SU-DHL-6 (cell line): ENCODE measurements around the gene RUBCN.
"Not testable (repeated sequence)": the region's sequence is repeated elsewhere in the genome, so short reads cannot be mapped to it uniquely, and the experiment has no call there.

Source experiments
- H2AFZ ChIP-seq: fragments of 200-600 bp; sonication (generic); 2 replicates; pipeline ENCODE4 v1.6.1; 2014; ENCODE audit warnings: low read depth, mild to moderate bottlenecking, moderate library complexity, mixed read lengths, antibody characterized with exemption, low read length; ENCODE audit not compliant: severe bottlenecking
- H3F3A ChIP-seq: fragments of 200-600 bp; shearing (Covaris generic); 2 replicates; pipeline ENCODE4 v1.6.0; 2016; ENCODE audit warnings: antibody characterized with exemption, mild to moderate bottlenecking; ENCODE audit not compliant: insufficient read depth
- H3K27ac ChIP-seq: fragments of 200-600 bp; sonication (generic); 2 replicates; pipeline ENCODE4 v1.5.1; 2016; ENCODE audit warnings: low read depth, mild to moderate bottlenecking, low read length, moderate library complexity, mixed read lengths
- H3K27me3 ChIP-seq: fragments of 200-600 bp; sonication (generic), shearing (Covaris generic); 2 replicates; pipeline ENCODE4 v1.6.0; 2014; ENCODE audit warnings: mild to moderate bottlenecking, low read length
- H3K36me3 ChIP-seq: fragments of 200-600 bp; sonication (generic); 2 replicates; pipeline ENCODE4 v1.6.1; 2014; ENCODE audit warnings: mild to moderate bottlenecking, low read length, mixed read lengths
- H3K4me2 ChIP-seq: fragments of 300-600, 200-600 bp; shearing (Covaris generic), sonication (generic); 2 replicates; pipeline ENCODE4 v1.6.0; 2014; ENCODE audit warnings: low read length, low read depth, mild to moderate bottlenecking; ENCODE audit not compliant: poor library complexity, severe bottlenecking
- H3K4me3 ChIP-seq: fragments of 200-600 bp; sonication (generic); 2 replicates; pipeline ENCODE4 v1.5.1; 2014; ENCODE audit warnings: antibody characterized with exemption, low read length, mild to moderate bottlenecking, mixed read lengths; ENCODE audit not compliant: insufficient read depth, poor library complexity, severe bottlenecking
- H3K79me2 ChIP-seq: fragments of 200-600 bp; sonication (generic); 2 replicates; pipeline ENCODE4 v1.6.1; 2014; ENCODE audit warnings: mild to moderate bottlenecking, low read length, moderate library complexity; ENCODE audit not compliant: insufficient read depth
- H3K9ac ChIP-seq: fragments of 200-600 bp; sonication (generic); 2 replicates; pipeline ENCODE4 v1.7.0; 2014; ENCODE audit warnings: mild to moderate bottlenecking, low read length
- H3K9me2 ChIP-seq: fragments of 200-600 bp; sonication (generic); replicated peaks from 2 replicates; pipeline ENCODE4 v1.6.1; 2014; ENCODE audit warnings: low read length; ENCODE audit not compliant: insufficient read depth
- H3K9me3 ChIP-seq: fragments of 200-600 bp; sonication (generic); 2 replicates; pipeline ENCODE4 v1.6.1; 2014; ENCODE audit warnings: low read length, mixed read lengths; ENCODE audit not compliant: insufficient read depth
- H4K20me1 ChIP-seq: fragments of 200-600 bp; sonication (generic); 2 replicates; pipeline ENCODE4 v1.6.1; 2014; ENCODE audit warnings: low read depth, mild to moderate bottlenecking, antibody characterized with exemption, low read length, moderate library complexity, mixed read lengths

RUBCN gene

DNA sequence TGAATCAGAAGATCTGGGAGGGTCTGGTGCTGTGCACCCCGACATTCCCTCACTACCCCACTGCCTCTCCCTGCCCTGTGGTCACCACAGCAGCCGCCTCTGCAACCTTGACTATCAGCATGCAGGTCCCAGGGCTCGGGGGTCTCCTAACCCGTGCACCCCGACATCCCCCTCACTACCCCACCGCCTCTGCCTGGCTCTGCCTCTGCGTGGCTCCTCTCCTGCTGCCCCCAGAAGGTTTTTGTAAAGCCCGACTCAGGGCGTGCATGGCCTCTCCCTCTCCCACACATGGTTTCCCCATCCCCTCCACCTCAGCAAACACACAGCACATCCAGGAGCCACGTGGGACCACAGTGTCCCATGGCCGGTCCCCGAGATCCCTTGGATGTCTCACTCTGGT, 79.7 kb downstream of the RUBCN start:
- H4K20me1 ChIP-seq, H3K9me3 ChIP-seq, H3K9ac ChIP-seq, H2AFZ ChIP-seq, H3K4me2 ChIP-seq, H3K27ac ChIP-seq, H3K36me3 ChIP-seq, H3F3A ChIP-seq, H3K4me3 ChIP-seq, H3K79me2 ChIP-seq, H3K9me2 ChIP-seq, H3K27me3 ChIP-seq: not testable (repeated sequence)

DNA sequence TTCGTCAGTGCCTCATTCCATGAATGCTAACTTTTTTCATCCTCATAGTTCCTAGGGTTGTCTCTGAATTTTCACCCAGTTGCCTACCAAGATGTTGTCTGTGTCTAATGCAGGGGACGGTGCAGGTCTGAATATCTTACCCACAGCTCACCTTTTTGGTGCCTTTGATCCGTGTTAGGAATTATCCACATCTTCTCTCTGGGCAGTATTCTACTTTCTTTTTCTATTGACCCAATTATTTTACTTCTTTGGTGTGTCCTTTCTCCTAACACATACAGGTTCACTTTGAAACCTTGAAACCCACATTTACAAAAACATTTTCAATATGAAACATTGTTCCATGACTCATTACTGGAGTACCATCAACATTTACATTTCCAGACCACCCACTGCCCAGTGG, 80.6 kb downstream of the RUBCN start:
- H3K79me2 ChIP-seq, H3K27me3 ChIP-seq, H3K9me2 ChIP-seq, H3K9ac ChIP-seq, H3F3A ChIP-seq, H2AFZ ChIP-seq, H3K4me2 ChIP-seq, H3K4me3 ChIP-seq, H4K20me1 ChIP-seq, H3K36me3 ChIP-seq, H3K9me3 ChIP-seq, H3K27ac ChIP-seq: not testable (repeated sequence)

DNA sequence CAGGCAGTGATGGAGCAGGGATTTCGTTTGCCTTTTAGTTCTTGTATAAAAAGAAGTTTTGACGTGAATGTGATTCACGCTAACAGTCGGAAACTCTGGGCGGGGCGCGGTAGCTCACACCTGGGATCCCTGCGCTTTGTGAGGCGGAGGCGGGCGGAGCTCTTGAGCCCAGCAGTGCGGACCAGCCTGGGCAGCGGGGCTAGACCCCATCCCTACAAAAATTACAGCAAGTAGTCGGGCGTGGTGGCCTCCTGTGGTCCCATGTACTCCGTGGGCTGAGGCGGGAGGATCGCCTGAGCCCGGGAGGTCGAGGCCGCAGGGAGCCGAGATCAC, 81.7 kb downstream of the RUBCN start:
- H3K4me2 ChIP-seq, H4K20me1 ChIP-seq, H3K36me3 ChIP-seq, H3K27me3 ChIP-seq, H2AFZ ChIP-seq, H3K9me2 ChIP-seq, H3K4me3 ChIP-seq, H3K79me2 ChIP-seq, H3F3A ChIP-seq, H3K27ac ChIP-seq, H3K9ac ChIP-seq, H3K9me3 ChIP-seq: not testable (repeated sequence)

DNA sequence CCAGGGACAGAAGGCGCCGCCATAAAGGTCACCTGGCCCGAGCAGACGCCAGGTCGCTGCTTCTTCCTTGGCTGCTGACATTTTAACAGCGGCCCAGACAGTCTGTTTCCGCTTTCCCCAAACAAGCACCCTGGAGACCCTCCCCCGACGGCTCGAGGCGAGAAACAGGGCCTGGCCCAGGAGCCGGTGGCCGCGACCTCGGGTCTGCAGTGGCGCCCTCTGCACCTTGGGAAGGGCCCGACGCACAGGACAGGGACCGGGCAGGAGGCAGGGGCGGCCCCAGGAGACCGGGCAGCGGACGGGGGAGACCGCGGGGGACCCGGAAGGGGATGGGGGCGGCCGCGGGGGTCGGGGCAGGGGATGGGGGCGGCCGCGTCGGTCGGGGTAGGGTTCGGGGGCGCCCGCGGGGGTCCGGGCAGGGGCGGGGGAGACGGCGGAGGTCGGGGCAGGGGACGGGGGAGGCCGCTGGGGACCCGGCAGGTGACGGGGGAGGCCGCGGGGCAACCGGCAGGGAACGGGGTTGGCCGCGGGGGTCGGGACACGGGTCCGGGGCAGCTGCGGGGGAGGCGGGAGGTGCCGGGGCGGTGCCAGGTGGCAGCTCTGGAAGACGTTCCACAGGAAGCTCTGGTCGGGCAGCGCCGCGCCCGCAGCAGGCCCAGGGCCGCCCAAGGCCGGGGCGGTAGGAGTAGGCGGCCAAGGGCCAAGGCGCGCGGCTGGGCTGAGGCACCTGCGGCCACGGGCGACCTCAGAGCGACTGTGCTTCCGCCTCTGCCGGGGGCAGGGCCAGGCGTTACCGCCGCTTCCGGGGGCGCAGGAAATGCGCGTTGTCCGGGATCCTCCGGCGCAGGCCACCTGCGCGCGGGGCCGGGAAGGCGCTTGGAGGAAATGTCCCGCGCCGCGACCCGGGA, 82.4 kb downstream of the RUBCN start:
- peak overlapping the region; percentile 35 for H3K4me2 ChIP-seq

DNA sequence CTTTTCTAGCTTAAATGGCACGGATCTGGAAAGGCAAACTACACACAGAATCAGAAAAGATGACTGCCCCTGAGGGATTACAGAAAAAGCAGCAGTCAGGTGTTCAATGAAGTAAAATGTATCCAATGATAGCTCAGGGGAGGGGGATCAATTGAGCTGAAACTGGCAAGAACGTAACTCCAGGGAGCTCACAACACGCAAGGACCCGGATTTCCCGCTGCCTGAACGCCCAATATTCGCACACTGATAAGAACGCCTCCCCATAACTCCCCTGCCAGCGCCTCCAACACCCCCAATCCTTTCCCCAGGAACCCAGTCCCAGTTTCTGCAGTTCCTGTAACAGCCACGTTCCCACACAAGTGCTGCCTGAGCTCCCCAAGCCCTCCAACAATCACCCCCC, 83.8 kb downstream of the RUBCN start:
- H3K4me3 ChIP-seq, H3K79me2 ChIP-seq, H3F3A ChIP-seq, H3K9me3 ChIP-seq, H3K36me3 ChIP-seq, H3K9me2 ChIP-seq, H4K20me1 ChIP-seq, H3K9ac ChIP-seq, H3K4me2 ChIP-seq, H3K27ac ChIP-seq, H2AFZ ChIP-seq, H3K27me3 ChIP-seq: not testable (repeated sequence)

More for the DNA sequence above, 82.4 kb downstream of the RUBCN start:
- H4K20me1 ChIP-seq, H3K36me3 ChIP-seq, H3K27me3 ChIP-seq, H2AFZ ChIP-seq, H3K4me3 ChIP-seq, H3K9me3 ChIP-seq, H3K27ac ChIP-seq, H3F3A ChIP-seq, H3K9me2 ChIP-seq, H3K79me2 ChIP-seq: not testable (repeated sequence)
- H3K9ac ChIP-seq = peak overlapping the region; percentile 42

DNA sequence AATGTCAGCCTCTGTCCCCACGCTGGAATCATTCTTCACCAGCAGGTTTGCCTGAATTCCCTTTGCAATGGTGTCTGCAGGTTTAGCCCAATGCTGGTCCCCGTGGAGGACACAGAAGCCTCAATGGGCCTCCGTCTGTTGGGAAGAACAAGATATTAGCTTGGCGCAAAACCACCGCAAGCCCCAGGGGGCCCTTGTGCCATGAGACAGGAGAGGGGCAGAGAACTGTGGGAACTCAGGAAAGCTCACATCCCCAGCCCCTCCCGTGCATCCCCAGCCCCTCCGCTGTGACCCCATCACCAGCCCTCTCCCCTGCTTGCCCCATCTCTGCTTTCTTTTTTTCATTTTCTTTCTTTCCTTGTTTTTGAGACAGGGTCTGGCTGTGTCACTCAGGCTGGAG, 89.1 kb downstream of the RUBCN start:
- not testable (repeated sequence) for H3K79me2 ChIP-seq, H3K9me2 ChIP-seq, H2AFZ ChIP-seq, H3K4me2 ChIP-seq, H3K9me3 ChIP-seq, H3K27me3 ChIP-seq, H3K9ac ChIP-seq, H4K20me1 ChIP-seq, H3K4me3 ChIP-seq, H3F3A ChIP-seq, H3K36me3 ChIP-seq, H3K27ac ChIP-seq

DNA sequence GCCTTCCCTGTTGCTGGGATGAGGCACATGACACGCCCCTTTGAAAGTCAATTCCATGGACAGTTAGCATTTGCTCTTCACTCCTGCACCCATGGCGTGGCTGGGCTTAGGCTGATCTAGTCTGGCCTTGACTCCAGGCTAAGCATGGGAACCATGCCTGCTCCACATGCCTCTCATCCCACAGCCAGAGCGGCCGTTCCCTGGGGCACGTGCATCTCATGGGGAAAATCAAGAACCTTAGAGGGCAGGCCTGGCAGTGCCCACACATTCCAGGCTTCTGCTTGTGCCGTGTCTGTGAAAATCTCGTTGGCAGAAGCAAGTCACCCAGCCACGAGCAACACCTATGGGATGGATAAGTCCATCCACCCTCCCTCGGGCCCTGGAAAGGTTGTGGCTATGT, 89.5 kb downstream of the RUBCN start:
- H3K79me2 ChIP-seq, H3F3A ChIP-seq, H3K9ac ChIP-seq: not testable (repeated sequence)

DNA sequence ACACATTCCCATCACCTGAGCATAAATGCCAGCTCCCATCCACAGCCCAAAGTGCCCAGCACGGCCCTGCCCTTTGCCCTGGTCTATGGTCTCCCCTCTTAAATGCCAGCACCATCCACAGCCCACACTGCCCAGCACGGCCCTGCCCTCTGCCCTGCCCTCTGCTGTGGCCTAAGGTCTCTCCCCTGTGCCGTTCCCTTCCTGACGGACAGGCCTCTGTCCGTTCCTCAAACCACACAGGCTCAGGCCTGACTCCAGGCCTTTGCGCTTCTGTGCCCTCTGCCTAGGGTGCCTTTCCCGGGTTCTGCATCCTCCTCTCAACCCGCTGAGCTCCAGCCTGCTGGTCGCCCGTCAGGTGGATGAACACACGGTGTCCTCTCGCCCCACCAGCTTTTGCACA, 90.4 kb downstream of the RUBCN start:
- H3K79me2 ChIP-seq, H3K27me3 ChIP-seq, H3K9me3 ChIP-seq: not testable (repeated sequence)

More for the DNA sequence above, 89.5 kb downstream of the RUBCN start:
- not testable (repeated sequence) for H4K20me1 ChIP-seq, H3K36me3 ChIP-seq, H3K9me2 ChIP-seq, H3K4me2 ChIP-seq, H2AFZ ChIP-seq, H3K27me3 ChIP-seq, H3K27ac ChIP-seq, H3K4me3 ChIP-seq, H3K9me3 ChIP-seq

More for the DNA sequence above, 90.4 kb downstream of the RUBCN start:
- not testable (repeated sequence) for H3F3A ChIP-seq, H2AFZ ChIP-seq, H3K4me2 ChIP-seq, H3K36me3 ChIP-seq, H3K4me3 ChIP-seq, H3K9me2 ChIP-seq, H3K27ac ChIP-seq, H4K20me1 ChIP-seq, H3K9ac ChIP-seq
